Dermis microvascular lymphatic vessel endothelial cell (primary cell): ENCODE data around the gene BNC1. TPM values are rescaled to one million over a fixed set of nuclear protein-coding genes. Genes with fewer than 3 reads are reported as not detected.
"Not testable (repeated sequence)": the region's sequence is repeated elsewhere in the genome, so short reads cannot be mapped to it uniquely, and the experiment has no call there.

ENCODE experiments used
- DNase-seq, 2 donors: peaks; one replicate each; pipeline versions ENCODE4 v3.0.0 to v3.0.0-alpha.2; 2010; ENCODE audit warnings: low read depth in 2 of 2
- total RNA-seq: library from RNA; depleted of rRNA; stranded (reverse); fragments of >200 nt; gene quantifications from 2 replicates; pipeline ENCODE4 v1.2.1, GENCODE V29; 2014

Gene BNC1
- total RNA-seq, 1 donor from 2014 or later: 1.0 TPM

DNA sequence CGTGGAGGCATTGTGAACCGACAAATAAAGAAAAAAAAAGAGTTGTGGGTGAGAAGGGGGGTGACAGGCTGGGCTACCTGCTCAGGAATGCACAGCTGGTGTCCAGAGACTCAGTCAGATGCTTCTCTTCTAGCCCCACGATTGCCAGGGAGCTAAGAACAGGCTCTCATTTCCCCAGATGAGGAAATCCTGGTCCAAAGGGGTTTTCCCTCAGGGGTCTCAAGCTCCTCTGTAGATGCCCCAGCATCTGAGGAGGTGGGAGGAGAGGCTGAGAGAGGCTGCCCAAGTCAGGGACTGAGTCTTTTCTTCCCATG lies 35.5 kb downstream of the BNC1 start:
- no peak for DNase-seq

DNA sequence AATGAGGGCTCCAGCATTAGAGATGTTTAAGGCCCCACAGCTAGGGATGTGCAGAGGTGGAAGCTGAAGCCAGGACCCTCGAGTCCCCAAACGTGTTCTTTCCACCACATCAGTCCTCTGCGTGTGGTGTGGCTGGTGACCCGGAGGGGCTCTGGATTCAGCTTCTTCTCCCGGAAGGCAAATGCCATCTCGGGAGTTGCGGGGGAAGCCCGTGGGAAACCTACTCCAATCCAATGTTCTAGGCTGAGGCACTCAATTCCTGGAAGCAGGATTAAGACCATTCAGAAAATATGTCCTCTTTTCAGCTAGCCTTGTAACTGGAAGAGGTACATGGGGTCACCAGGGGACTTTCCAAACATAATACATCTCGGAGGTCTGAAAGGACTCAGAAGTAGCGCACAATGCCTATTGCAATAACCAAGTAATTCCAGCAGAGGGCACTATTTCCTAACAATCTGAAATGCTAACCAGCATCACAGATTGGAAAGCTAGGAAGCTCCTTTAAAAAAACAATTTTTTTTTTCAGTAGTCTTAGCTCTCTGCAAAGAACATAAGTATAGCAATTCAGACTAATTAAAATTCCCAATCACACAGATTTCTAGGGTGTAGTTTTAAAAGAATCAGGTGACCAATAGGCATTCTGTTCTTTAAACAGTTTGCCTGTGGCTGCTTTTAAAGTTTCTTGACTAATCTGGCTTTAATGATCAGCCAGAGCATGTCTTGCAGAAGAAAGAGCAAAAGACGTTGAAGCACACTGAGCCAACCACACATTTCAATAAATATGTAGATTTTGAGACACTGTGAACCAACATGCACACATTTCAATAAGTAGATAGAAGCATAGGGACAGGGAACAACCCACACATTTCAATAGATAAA lies 36.1 kb downstream of the BNC1 start:
- peak; percentile 45 to 72 for DNase-seq

DNA sequence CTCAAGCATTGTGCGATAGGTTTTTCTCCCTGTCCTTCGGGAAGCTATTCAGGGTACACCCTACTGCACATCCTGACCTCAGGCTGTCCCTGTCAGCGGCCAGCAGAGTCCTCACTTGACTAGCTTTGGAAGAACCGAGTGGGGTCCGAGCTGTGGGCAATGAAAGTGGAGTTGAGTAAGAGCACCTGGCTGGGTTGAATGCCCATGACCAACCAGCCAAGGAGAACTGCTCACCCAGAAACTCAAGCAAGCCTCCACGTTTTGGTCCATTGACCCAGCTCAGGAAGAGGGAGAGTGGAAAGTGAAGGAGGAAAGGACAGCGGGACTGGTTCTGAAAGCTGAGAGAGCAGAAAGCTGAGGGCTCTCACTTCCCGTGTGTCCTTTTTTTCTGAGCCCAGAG lies 40.8 kb downstream of the BNC1 start:
- no peak for DNase-seq

DNA sequence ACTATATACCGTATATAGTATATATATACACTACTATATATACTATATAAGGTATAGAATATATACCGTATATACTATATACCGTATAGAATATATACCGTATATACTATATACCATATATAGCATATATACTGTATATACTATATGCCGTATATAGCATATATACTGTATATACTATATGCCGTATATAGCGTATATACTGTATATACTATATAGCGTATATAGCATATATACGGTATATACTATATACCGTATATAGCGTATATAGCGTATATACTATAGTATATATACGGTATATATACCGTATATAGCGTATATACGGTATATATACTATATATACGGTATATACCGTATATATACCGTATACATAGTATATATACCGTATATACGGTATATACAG lies 54.2 kb downstream of the BNC1 start:
- DNase-seq: no peak

DNA sequence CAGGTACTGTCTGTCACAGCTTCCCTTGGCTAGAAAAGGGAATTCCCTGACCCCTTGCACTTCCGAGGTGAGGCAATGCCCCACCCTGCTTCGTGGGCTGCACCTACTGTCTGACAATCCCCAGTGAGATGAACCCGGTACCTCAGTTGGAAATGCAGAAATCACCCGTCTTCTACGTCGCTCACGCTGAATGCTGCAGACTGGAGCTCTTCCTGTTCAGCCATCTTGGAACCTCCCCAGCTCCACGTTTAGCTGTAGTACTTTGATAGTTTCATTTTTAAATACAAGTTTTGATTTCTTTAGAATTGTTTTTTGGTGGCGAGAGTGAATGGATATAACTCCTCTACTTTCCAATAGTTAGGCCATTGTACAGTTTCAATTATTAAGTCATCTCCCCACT lies 59.0 kb downstream of the BNC1 start:
- DNase-seq: no peak

DNA sequence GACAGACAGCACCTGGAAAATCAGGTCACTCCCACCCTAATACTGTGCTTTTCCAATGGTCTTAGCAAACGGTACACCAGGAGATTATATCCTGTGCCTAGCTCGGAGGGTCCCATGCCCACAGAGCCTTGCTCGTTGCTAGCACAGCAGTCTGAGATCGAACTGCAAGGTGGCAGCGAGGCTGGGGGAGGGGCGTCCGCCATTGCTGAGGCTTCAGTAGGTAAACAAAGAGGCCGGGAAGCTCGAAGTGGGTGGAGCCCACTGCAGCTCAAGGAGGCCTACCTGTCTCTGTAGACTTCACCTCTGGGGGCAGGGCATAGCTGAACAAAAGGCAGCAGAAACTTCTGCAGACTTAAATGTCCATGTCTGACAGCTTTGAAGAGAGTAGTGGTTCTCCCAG lies 62.7 kb downstream of the BNC1 start:
- DNase-seq: not testable (repeated sequence)

DNA sequence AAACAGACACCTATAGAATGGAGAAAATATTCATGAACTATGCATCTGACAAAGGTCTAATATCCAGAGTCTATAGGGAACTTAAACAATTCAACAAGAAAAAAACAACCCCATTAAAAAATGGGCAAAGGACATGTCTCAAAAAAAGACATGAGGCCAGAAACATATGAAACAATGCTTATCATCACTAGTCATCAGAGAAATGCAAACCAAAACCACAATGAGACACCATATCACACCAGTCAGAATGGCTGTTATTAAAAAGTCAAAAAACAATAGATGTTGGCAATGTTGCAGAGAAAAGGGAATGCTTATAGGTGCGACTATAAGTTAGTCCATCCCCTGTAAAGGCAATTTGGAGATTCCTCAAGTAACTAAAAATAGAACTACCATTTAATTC lies 65.4 kb downstream of the BNC1 start:
- no peak for DNase-seq

DNA sequence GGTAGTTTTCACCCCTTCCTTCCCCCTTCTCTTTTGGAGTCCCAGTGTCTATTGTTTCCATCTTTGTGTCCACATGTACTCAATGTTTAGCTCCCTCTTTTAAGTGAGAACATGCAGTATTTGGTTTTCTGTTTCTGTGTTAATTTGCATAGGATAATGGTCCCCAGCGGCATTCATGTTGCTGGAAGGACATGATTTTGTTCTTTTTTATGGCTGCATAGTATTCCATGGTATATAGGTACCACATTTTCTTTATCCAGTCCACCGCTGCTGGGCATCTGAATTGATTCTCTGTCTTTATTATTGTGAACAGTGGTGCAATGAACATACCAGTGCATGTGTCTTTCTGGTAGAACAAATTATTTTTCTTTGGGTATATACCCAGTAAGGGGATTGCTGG lies 69.2 kb downstream of the BNC1 start:
- no peak for DNase-seq

DNA sequence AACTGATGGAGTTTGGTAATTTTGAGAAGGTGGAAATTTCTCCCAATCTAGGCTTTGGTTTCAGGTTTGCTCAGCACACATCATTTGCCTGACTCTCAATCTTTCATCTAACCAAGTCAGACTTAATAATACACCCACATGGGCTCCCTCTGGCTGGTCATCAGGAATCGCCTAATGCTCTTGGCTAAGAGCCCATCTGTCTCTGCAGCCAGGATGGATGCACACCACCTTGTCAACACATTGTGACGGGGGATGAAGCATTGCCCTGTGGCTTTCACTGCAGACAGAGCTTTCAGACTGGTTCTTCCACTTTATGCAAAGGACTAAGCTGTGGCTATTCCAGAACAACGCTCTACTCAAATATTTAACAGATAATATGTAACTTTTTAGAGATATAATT lies 73.8 kb downstream of the BNC1 start:
- DNase-seq: peak; percentile 47 to 67

DNA sequence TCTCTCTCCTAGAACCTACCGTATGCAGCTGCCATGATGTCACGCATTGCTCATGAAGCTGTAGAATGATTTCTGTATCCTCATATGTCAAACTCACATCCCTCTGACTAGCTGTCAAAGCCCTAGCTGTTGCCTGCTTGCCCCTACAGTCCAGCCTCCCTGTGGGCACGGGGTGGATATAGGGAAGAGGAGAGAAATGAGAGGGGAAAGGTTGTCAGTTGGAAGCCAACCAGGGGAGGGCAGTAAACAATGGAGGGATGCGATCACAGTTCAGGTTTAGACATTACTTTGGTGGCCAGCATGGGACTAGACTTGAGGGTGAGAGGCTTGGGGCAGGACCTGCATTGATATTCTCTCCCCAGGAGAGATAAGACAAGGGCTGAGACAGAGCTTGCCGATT lies 75.1 kb downstream of the BNC1 start:
- no peak for DNase-seq

DNA sequence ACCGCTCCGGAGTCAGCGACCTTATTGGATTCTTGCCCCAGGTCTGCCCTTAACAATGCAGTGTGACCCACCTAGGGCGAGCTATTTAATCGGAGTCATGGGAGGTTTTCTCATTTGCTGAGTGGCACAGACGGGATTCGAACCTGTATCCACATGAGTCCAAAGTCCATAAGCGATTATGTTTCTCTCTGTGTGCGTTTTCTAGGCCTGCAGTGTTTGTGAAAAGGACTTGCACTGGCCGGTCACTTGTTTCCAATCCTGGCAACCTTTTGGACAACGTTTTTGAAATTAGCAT lies 76.2 kb downstream of the BNC1 start:
- DNase-seq: peak in 1 of 2 donors; percentile 32

DNA sequence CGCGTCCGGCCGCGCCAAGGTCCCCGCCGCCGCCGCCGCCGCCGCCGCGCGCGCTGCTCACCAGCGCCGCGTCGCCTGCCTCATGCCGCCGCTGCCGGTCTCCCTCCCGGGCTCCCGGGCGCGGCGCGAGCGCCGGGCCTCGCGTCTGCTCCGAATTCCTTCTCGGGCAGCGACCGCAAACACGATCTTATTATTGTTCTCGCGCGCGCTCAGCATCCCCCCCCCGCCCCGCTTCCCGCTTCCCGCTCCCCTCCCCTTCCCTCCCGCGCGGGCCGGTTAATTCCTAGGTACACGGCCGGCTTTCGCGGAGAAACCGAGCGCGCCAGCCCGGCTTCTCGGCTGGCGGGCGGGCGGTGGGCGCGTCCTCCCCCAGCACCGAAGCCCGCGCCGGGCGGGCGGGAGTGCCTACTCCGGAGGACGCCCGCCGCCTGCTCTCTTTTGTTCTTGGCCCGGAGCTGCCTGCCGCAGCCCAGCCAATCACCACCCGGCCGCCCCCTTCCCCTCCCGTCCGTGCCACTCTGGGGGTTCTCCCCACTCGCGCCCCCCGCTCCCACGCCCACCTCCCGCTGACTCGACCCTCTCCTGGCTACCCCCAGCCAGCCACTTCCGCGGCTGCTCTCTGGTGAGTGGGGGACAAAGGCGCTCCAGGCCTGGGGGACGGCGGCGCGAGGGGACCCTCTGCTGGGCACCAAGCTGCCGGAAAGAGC lies 76.7 kb downstream of the BNC1 start, which contains the start of gene HDGFL3:
TSS of gene HDGFL3 (minus strand) at position 164 of the 707 bp plus-strand sequence. CDS start 409 bp downstream, outside the sequence.
- DNase-seq: peak; percentile 3 to 66

DNA sequence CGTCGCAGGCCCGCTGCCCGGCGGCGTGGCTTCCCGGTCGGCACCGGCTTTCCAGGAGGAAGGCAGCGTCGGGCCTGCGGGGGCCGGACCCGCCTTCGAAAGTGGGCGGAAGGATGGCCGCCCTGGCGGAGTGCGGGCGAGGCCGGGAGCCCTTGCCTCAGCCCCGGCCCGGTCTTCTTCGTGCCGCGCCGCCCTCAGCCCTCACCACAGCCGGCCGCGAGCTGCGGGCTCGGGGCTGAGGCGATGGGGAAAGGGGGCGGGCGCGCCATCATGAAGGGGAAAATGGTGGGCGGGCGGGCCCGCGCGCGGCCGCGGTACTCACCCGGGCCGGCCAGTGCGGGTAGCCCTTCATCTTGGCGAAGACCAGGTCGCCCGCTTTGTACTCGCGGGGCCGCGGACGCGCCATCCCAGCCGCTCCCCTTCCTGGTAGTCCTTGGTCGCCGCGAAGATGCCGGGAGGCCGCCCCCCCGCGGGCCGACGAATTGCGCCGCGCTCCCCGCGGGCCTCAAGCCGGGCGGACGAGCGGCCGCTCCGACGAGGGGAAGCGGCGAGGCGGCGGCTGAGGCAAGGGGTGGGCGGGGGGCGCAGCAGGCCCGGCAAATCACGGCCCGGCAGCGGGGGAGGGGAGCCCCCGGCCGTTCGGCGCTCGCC lies 77.3 kb downstream of the BNC1 start:
- DNase-seq: peak; percentile 4 to 65

DNA sequence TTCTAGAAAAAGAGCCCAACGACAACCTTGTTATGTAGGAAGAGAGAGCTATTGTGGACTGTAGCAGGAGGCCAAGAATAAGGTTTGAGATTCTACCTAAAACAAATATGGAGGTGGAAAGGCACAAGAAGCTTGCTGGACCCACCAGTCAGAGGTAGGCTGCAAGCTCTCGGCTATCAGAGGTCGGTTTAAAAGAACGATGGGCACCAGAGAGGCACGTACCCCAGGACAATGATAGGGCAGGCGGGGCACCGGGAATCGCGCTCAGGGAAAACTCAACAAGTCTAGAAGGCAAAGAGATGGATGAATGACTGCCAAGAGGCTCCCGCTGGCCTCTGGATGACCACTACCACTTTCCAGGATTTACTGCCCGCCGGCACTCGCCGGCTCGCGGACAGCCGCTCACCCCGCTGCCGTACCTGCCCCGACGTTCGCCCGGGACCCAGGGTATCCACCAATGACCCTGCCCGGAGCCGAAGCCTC lies 77.9 kb downstream of the BNC1 start:
- DNase-seq: peak; percentile 6 to 36

Other genes starting within 250 kb of the BNC1 start
- 94.2 and 100 TPM in 2 replicates for gene BTBD1, start 217.4 kb downstream of the BNC1 start, total RNA-seq
- 25.3 and 34.4 TPM in 2 replicates for gene TM6SF1, start 177.0 kb downstream of the BNC1 start, total RNA-seq
- gene HDGFL3, start 76.8 kb downstream of the BNC1 start, total RNA-seq: 25.5 and 26.4 TPM in 2 replicates
- gene SH3GL3, start 162.7 kb upstream of the BNC1 start, total RNA-seq: under 0.01 TPM in 1 of 2 replicates, not detected in the other